Urothelium cell line (cell line): ENCODE results near the gene ATG10.
"Not testable (repeated sequence)": the region's sequence is repeated elsewhere in the genome, so short reads cannot be mapped to it uniquely, and the experiment has no call there.

Experiments used
- DNase-seq: peaks from one replicate; pipeline ENCODE4 v3.0.0; 2011; ENCODE audit warnings: low spot score, mixed read lengths
- FAIRE-seq: peaks from 2 replicates; lab custom pipeline; 2011; peaks lifted over from hg19 to GRCh38; lab: Jason Lieb, UNC

Gene ATG10

DNA sequence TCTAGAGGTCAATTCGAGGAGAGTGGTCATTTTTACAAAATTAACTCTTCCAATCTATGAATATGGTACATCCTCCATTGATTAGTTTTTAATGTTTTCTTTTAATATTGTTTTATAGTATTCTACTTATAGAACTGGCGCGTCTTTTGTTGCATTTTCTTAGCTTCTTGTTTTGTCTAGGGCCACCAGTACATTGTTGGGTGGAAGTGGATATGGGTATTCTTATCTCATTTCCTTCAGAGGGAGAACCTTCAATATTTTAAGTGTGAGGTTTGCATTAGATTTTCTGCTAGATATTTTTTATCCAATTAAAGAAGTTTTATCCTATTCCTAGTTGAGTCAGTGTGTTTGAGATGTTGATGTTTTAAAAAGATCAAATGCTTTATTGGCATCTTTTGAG lies 236.5 kb downstream of the ATG10 start:
- FAIRE-seq: no peak
- no peak for DNase-seq

- no peak for FAIRE-seq
- DNase-seq: no peak
Observed at GRCh38 chr5:82211855-82212572, 240.2 kb downstream of the ATG10 start.

DNA sequence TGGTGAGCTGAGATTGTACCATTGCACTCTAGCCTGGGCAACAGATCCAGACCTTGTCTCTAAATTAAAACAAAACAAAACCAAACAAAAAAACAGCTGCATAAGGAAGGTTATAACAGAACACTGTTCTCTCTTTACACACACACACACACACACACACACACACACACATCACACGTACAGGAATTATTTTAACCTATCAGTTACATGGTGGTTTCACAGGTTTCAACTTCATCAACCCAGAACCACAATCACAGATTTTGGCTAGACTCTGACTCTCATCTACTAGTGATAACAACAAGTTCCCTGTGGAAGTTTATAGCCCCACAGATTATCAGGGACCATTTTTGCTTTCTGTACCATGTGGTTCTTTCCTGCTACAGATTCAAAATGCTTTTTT lies 246.1 kb downstream of the ATG10 start:
- FAIRE-seq: peak; percentile 23
- DNase-seq: no peak

DNA sequence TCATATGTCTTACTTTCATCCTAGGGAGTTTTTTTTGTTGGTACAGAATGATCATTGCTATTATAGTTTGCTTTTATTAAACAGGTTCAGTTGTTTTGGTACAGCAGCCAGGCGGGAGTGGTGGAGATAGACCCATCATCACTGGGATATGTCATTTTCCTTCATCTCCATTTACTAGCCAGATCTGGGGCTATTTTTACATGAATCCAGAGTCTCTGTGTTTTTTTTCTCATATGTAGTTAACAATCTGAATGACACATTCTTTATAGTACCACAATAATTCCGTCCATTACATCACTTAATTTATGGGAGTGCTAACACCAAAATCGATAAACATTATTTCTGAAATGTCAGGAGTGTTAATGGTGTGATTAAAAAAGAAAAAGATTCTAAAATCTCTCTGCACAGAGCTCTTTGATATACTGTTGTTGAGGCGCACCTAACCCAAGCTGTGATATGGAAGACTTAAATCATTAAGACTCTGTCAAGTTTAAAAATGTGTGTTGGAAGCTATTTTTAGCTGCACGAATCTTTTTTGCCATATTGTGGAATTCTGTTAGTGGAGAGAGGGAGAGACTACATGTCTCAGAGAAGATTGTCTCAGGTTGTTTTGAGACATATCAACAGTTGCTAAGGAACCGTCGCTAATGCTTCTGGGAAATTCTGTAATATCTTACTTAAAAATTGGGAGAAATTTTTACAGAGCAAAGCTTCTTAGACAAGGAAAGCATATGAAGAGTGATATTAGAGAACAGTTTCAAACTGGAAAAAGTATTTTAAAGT lies 246.7 kb downstream of the ATG10 start:
- FAIRE-seq: no peak
- DNase-seq: no peak

DNA sequence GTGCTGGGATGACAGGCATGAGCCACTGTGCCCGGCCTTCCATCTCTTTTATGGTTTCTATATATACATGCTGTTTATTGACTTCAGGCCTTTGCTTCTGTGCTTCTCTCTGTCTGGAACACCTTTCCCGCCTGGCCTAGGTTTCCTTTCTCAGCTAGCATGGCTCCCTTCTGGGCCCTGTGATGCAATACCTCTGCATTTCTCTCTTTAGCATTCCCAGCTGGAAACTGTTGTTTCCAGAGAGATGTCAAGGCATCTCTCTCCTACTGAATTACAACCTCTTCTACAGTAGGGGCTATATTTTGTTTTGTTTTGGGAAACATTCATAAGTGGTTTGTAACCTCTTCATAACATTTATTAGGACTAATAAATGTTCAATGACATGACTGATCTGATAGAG lies 249.2 kb downstream of the ATG10 start:
- no peak for FAIRE-seq
- no peak for DNase-seq

DNA sequence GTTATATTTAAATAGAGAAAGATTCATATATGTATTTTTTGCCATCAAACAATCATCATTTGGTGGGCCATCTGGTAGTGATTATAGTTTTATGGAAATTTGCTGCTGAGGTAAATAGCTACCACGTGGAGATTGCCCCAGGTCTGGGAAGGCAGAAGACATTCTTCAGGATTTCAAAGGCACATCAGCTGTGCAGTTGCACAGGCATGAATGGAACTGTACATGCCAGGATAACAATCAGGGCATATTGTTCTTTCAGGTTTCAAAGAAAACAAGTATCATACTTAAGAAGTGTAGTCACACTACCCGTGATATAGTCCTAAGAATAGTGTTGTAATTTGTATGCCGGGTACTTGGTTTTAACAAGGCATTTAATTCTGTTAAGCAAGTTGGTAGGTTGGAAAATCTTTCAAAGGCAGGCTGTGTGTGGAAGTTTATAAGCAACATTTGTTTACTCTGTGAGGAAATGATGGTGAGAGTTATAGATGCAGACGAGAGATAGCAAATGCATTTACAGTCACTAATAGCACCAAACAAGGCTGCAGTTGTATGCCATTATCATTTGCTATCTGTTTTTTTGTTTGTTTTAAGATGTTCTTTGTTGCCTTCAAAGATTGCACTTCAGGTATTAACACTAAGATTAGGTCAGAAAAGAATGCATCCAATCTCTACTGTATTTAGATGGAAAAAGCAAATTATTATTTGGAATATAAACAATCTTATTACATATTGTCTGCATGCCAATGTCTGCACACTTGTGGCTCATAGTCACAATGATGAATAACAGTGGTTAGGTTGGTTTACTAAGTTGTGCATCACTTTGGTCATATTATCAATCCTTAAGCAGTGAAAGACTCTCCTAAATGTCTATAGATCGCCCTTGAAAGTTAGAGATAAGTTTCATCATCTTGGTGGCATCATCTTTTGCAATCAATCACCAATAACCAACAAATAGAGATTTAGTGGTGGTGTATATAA lies 251.1 kb downstream of the ATG10 start:
- FAIRE-seq: no peak
- DNase-seq: no peak

DNA sequence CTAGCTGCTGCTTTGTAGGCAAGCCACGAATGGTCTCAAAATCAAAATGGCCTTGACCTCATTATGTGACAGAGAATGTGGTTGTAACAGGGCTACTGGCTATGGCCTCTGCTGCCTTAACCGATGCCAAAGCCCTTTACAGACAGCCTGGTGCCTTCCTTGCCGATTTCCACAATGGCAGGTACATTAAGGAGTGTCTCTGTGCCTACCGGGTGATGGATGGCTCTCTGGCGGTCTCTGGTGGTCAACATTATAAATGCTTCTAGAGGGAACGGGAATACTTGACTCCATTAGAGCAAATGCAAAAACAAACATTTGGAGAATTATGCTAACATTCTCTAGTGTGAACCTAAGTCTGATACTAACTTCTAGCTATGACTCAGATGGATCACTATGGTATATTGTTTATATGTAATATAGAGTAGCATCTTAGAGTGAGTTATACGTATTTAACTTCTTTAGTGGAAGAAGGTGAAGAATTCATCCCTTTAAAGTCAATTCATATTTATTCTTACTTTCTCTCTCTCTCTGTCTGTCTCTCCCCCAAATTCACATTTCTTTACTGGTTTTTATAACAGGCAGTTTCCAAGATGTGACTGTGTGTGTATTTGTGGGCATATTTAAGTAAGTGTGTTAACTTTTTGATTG lies 253.8 kb downstream of the ATG10 start:
- no peak for FAIRE-seq

GRCh38 chr5:82234885-82235284 lies 263.1 kb downstream of the ATG10 start:
- FAIRE-seq (no peak), DNase-seq (no peak)

More for the DNA sequence above, 253.8 kb downstream of the ATG10 start:
- DNase-seq: peak; percentile 61

DNA sequence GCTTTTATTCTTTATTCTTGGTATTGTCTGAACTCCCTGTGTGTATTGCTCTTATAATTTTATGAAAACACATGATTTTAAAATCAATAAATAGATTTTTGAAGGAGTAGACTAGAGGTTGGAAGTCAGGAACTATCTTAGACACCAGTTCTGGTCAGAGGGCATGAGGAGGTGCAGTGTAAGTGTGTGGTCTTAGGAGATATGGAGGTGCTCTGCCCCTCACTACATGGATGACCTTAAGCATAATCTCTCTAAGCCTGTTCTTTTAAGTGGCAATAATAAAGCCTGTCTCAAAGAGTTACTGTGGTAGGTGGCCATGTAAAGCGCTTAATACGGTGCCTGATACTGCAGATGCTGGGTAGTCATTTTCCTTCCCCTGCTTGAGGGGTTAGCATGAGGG lies 272.3 kb downstream of the ATG10 start:
- no peak for FAIRE-seq

DNA sequence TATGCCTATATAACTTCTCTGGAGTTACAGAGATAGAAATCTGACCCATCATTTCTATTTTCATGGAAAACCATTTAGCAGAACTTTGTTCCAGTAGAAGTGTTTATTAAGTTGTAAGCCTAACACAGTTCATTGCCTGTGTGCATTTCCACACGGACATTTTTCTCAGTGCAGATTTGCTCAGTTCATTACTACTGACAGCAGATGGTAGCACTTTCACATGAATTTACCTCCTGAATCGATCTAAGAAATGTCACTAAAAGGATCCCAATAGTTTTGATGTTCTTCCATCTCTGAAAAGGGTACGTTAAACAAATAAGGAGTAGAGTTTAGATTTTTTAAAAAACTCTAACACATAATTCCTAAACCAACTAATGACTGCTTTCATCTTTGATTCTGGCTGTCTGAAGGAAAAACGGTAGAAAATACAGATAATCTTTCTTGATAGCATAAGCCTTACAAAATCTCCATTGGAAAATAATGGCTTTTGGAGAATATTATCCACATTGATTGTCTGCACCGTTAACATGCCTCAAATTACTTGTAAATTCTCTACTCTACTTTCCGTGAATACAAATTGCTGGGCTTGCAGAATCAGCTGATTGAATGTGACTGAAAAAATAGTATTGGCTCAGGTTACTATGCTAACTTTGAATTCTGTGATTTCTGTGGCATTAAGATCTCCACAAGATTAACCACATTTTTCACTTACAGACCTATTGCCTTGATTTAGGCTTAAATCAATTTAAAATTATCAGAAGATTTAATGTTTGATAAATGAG lies 273.2 kb downstream of the ATG10 start:
- FAIRE-seq: no peak
- DNase-seq: no peak

More for the DNA sequence above, 272.3 kb downstream of the ATG10 start:
- DNase-seq: no peak

- FAIRE-seq: no peak
- no peak for DNase-seq
Observed at GRCh38 chr5:82246960-82247574, 275.2 kb downstream of the ATG10 start.

DNA sequence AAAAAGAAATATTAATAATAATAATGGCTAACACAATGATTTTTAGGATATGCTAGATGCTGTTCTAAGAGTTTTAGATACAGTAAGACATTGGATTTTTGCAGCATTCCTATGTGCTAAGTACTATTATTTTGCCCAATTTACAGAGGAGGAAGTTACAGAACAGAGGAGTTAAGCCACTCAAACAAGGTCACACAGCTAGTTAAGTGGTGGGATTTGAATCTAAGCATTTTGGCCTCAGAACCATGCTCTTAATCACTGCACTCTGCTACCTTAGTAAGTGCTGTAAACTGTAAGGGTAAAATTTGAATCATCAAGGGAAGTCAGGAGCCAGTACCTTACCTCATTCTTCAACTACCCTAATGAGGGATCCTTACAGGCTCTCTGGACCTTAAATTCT lies 280.9 kb downstream of the ATG10 start:
- no peak for DNase-seq
- no peak for FAIRE-seq

- no peak for DNase-seq
- no peak for FAIRE-seq
Observed at GRCh38 chr5:82255844-82256243, 284.0 kb downstream of the ATG10 start.

DNA sequence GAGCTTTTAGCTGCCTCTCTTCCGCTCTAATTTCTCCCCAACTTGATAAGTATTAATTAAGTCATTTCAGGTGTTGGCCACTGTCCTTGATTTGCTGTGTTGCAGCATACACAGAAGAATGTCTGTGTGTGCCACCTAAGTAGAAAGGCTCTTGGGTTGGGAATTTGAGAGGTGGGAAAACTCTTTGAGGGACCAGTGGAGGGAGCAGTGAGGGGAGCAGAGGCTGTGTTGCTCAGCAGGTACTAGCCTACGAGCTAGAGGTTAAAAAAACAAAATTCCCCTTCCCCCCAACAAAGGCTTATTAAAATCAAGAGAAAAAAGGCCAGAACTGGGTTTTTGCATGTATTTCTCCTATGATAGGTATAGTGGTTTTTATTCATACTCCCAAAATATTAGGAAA lies 285.4 kb downstream of the ATG10 start:
- FAIRE-seq (no peak), DNase-seq (no peak)

- no peak for FAIRE-seq
- DNase-seq: no peak
Observed at GRCh38 chr5:82257729-82258128, 285.9 kb downstream of the ATG10 start.

DNA sequence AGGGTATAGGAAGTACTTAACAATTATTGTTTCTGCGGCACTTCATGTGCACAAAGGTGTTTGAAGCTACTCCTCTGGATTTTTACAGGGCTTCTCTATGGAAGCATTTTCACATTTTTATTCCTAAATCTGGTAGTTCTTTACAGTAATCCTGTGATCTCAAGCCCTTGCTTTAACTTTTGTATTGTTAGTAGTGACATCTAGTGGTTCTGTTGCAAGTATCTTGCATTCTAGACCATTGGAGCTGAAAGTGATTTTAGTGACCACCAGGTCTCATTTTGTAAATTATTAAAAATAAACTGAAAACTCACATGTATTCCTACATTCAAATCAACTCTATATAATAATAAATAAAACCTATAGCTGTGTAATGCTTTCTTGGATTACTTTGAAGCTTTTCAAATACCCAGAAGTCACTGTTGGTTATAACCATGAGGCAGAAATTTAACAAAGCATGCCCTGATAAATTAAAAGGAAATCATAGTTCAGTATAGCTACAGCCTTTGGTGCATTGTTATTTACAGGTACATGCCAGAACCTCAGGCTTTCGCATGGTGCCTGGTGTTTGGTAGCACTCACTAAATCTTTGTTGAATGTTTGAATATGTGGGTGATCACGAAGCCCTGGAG lies 287.5 kb downstream of the ATG10 start:
- DNase-seq: peak; percentile 11
- no peak for FAIRE-seq

GRCh38 chr5:82265047-82265446 lies 293.2 kb downstream of the ATG10 start:
- DNase-seq: no peak
- FAIRE-seq: no peak

- not testable (repeated sequence) for DNase-seq, FAIRE-seq
Observed at GRCh38 chr5:82267297-82267933, 295.6 kb downstream of the ATG10 start.
